ENCODE results near the gene PCDHGB1. TPM values are rescaled to one million over a fixed set of nuclear protein-coding genes. Genes with fewer than 3 reads are reported as not detected.
A peak's percentile ranks its signal among the peaks of the same experiment; 100 is the strongest.
"Not testable (repeated sequence)": the region's sequence is repeated elsewhere in the genome, so short reads cannot be mapped to it uniquely, and the experiment has no call there.

Gene PCDHGB1
- total RNA-seq, 1 donor, result 3.3 TPM

DNA sequence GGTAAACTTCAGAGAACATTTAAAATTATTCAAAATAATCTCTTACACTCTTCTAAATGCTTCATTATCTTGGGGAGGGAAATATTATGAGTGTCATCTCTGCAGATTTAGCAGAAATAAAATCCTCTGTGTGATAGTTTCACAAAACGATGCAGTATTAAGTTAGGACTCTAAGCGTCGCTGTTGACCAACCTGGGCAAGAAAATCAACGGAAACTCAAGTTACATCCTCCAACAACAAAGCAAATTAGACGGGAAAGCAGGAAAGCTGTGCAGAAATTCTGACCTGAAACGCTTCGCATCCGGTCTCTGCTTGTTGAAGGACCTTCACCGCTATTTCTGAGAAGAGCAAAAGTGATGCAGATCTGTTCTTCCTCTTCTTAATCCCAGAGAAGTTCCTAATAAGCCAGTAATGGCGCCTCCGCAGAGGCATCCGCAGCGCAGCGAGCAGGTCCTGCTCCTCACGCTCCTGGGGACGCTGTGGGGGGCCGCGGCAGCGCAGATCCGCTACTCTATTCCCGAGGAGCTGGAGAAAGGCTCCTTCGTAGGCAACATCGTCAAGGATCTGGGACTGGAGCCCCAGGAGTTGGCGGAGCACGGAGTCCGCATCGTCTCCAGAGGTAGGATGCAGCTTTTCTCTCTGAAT is 23.9 kb downstream of the PCDHGB1 start, which contains the start of gene PCDHGA6:
TSS of gene PCDHGA6 (plus strand) at position 219 of the 645 bp plus-strand sequence. CDS start at position 412, 193 bp downstream.
- H3K9me3 ChIP-seq (ENCODE audit: low read depth, low read length), result peaks cover 8% of the 10 kb centered on the region
- no peak within 1 kb of the TSS for H3K27ac ChIP-seq (ENCODE audit: low read depth, low read length)
- peak within 1 kb of the TSS; percentile 55 for H2AFZ ChIP-seq (ENCODE audit: low read length)
- H4K20me1 ChIP-seq (ENCODE audit: insufficient read depth, low read length), result no peaks in the 10 kb centered on the region
- TF ChIP-seq CTCF (IDR thresholded peaks at IDR 0.05; ENCODE audit: extremely low read depth, low read depth, low read length), result peak; percentile 61
- H3K4me3 ChIP-seq (ENCODE audit: insufficient read depth, low read length), result peak within 1 kb of the TSS; percentile 68
- no peaks in the 10 kb centered on the region for H3K79me2 ChIP-seq (ENCODE audit: insufficient read depth, low read length)
- peaks cover 16% of the 10 kb centered on the region for H3K27me3 ChIP-seq (ENCODE audit: insufficient read depth, low read length)
- DNase-seq (ENCODE audit: insufficient read length, low spot score, missing footprints), result peak; percentile 84
- peak within 1 kb of the TSS; percentile 21 for H3K4me2 ChIP-seq (ENCODE audit: insufficient read depth, low read length)
- no peaks in the 10 kb centered on the region for H3K4me1 ChIP-seq (ENCODE audit: insufficient read depth, low read length)
- H3K36me3 ChIP-seq (ENCODE audit: insufficient read depth, low read length), result no peaks in the 10 kb centered on the region

DNA sequence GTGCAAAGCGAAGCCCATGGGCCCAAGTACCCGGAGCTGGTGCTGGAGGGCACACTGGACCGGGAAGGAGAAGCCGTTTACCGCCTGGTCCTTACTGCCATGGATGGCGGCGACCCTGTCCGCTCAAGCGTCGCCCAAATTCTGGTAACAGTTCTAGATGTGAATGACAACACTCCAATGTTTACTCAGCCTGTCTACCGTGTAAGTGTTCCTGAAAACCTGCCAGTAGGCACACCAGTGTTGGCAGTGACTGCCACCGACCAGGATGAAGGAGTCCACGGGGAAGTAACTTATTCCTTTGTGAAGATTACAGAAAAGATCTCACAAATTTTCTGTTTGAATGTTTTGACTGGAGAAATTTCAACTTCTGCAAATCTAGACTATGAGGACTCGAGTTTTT is 24.7 kb downstream of the PCDHGB1 start:
- Histone ChIP-seq H3K79me2 (ENCODE audit: insufficient read depth, low read length) (no peaks in the 10 kb centered on the region), H3K4me2 (ENCODE audit: insufficient read depth, low read length) (peak overlapping the region; percentile 21), H2AFZ (ENCODE audit: low read length) (no peak overlapping the region), H3K4me3 (ENCODE audit: insufficient read depth, low read length) (peak overlapping the region; percentile 68), H3K9me3 (ENCODE audit: low read depth, low read length) (peaks cover 8% of the 10 kb centered on the region), H3K36me3 (ENCODE audit: insufficient read depth, low read length) (no peaks in the 10 kb centered on the region), H3K27ac (ENCODE audit: low read depth, low read length) (no peak overlapping the region), H3K27me3 (ENCODE audit: insufficient read depth, low read length) (peaks cover 16% of the 10 kb centered on the region), H4K20me1 (ENCODE audit: insufficient read depth, low read length) (no peaks in the 10 kb centered on the region), H3K4me1 (ENCODE audit: insufficient read depth, low read length) (no peaks in the 10 kb centered on the region)
- no peak for DNase-seq (ENCODE audit: insufficient read length, low spot score, missing footprints)
- no peak for TF ChIP-seq CTCF (IDR thresholded peaks at IDR 0.05; ENCODE audit: extremely low read depth, low read depth, low read length)

- H3K27ac ChIP-seq (ENCODE audit: low read depth, low read length); H3K4me1 ChIP-seq (ENCODE audit: insufficient read depth, low read length); DNase-seq (ENCODE audit: insufficient read length, low spot score, missing footprints); H3K79me2 ChIP-seq (ENCODE audit: insufficient read depth, low read length); H3K4me2 ChIP-seq (ENCODE audit: insufficient read depth, low read length); H4K20me1 ChIP-seq (ENCODE audit: insufficient read depth, low read length); H3K9me3 ChIP-seq (ENCODE audit: low read depth, low read length); H2AFZ ChIP-seq (ENCODE audit: low read length); H3K4me3 ChIP-seq (ENCODE audit: insufficient read depth, low read length); H3K36me3 ChIP-seq (ENCODE audit: insufficient read depth, low read length): not testable (repeated sequence)
- peaks cover 15% of the 10 kb centered on the region for H3K27me3 ChIP-seq (ENCODE audit: insufficient read depth, low read length)
These were observed 25.7 kb downstream of the PCDHGB1 start for GRCh38 chr5:141375444-141376155.

- no peaks in the 10 kb centered on the region for H3K27me3 ChIP-seq (ENCODE audit: insufficient read depth, low read length)
- no peak within 1 kb of the TSS for H3K27ac ChIP-seq (ENCODE audit: low read depth, low read length)
- peak within 1 kb of the TSS; percentile 77 for H3K4me2 ChIP-seq (ENCODE audit: insufficient read depth, low read length)
- peak within 1 kb of the TSS; percentile 58 for H2AFZ ChIP-seq (ENCODE audit: low read length)
- peak; percentile 93 for DNase-seq (ENCODE audit: insufficient read length, low spot score, missing footprints)
- H3K4me1 ChIP-seq (ENCODE audit: insufficient read depth, low read length), result no peaks in the 10 kb centered on the region
- peak; percentile 65 for TF ChIP-seq CTCF (IDR thresholded peaks at IDR 0.05; ENCODE audit: extremely low read depth, low read depth, low read length)
- no peaks in the 10 kb centered on the region for H3K79me2 ChIP-seq (ENCODE audit: insufficient read depth, low read length)
- H3K4me3 ChIP-seq (ENCODE audit: insufficient read depth, low read length), result peak within 1 kb of the TSS; percentile 71
- no peaks in the 10 kb centered on the region for H3K36me3 ChIP-seq (ENCODE audit: insufficient read depth, low read length)
- no peaks in the 10 kb centered on the region for H4K20me1 ChIP-seq (ENCODE audit: insufficient read depth, low read length)
- H3K9me3 ChIP-seq (ENCODE audit: low read depth, low read length), result no peaks in the 10 kb centered on the region
These were observed 32.8 kb downstream of the PCDHGB1 start, which contains the start of gene PCDHGA7 for GRCh38 chr5:141382469-141383294. TSS of gene PCDHGA7 (plus strand) at chr5:141382742. CDS start at chr5:141382900, 158 bp downstream.
